HepG2 (cell line): ENCODE data around the gene PDYN. TPM values are rescaled to one million over a fixed set of nuclear protein-coding genes. Genes with fewer than 3 reads are reported as not detected.
A peak's percentile ranks its signal among the peaks of the same experiment; 100 is the strongest.

Source experiments
- IRX3 ChIP-seq: sonication (generic); formaldehyde crosslinking; IDR thresholded peaks from 2 replicates; pipeline ENCODE4 v1.8.1; 2023; ENCODE audit warnings: mild to moderate bottlenecking, low read depth, missing genetic modification reagents, borderline replicate concordance
- MIER2 ChIP-seq: IDR thresholded peaks from 2 replicates; pipeline ENCODE4 v1.6.1; 2016; ENCODE audit warnings: missing biosample characterization, missing genetic modification reagents
- ZNF564 ChIP-seq: sonication (generic); formaldehyde crosslinking; IDR thresholded peaks from 2 replicates; pipeline ENCODE4 v1.8.1; 2023; ENCODE audit warnings: mild to moderate bottlenecking, missing genetic modification reagents
- ZNF674 ChIP-seq: sonication (generic); formaldehyde crosslinking; IDR thresholded peaks from 2 replicates; pipeline ENCODE4 v1.5.0; 2020; ENCODE audit warnings: low read depth, mild to moderate bottlenecking, missing genetic modification reagents
- ZZZ3 ChIP-seq: sonication (generic); formaldehyde crosslinking; IDR thresholded peaks from 2 replicates; pipeline ENCODE4 v1.4.0; 2020; ENCODE audit warnings: missing genetic modification reagents, mild to moderate bottlenecking, borderline replicate concordance
- polyA plus RNA-seq, 8 experiments: library from polyadenylated mRNA; depleted of rRNA in 3 of 8; stranded (reverse) in 7 of 8; unstranded in 1 of 8; fragments of >200 nt; fragmentation: Illumina TruSeq in 4 of 8; extraction: Trizol in 4 of 8; gene quantifications; 2 replicates each; pipeline versions ENCODE4 v1.2.1 to v1.2.3, GENCODE V29; 2011 to 2016; ENCODE audit warnings: low read depth in 4 of 8, missing spikeins in 1 of 8, mixed read lengths in 1 of 8; ENCODE audit not compliant: insufficient read depth in 1 of 8
- total RNA-seq, 5 experiments: library from RNA; depleted of rRNA; stranded (reverse); fragments of >200 nt; fragmentation: Illumina TruSeq; extraction: Trizol; gene quantifications; 2 replicates each; pipeline ENCODE4 v1.2.3, GENCODE V29; 2016; ENCODE audit warnings: low read depth in 1 of 5
- TF ChIP-seq, protein P1 (sequence below): sonication (generic); formaldehyde crosslinking; IDR thresholded peaks from 2 replicates; pipeline ENCODE4 v1.4.0; 2020; ENCODE audit warnings: mild to moderate bottlenecking, missing genetic modification reagents
- TF ChIP-seq, protein P2 (sequence below), 2 experiments: IDR thresholded peaks; 2 replicates each; pipeline ENCODE4 v1.6.1; 2011 to 2012; ENCODE audit warnings: low read length in 2 of 2, borderline replicate concordance in 1 of 2, low read depth in 1 of 2, mild to moderate bottlenecking in 1 of 2, moderate library complexity in 1 of 2
- TF ChIP-seq, protein P3 (sequence below): sonication (generic); formaldehyde crosslinking; IDR thresholded peaks from 2 replicates; pipeline ENCODE4 v1.5.1; 2020; ENCODE audit warnings: missing genetic modification reagents, mild to moderate bottlenecking, borderline replicate concordance
- TF ChIP-seq, protein P4 (sequence below): sonication (generic); formaldehyde crosslinking; IDR thresholded peaks from 2 replicates; pipeline ENCODE4 v1.8.0; 2023; ENCODE audit warnings: mild to moderate bottlenecking, missing genetic modification reagents

The PDYN gene
- total and polyA plus RNA-seq, 2 of the 13 experiments (the other 11 are each of a cell fraction or from before 2014, with no cell fraction given), result not detected

DNA sequence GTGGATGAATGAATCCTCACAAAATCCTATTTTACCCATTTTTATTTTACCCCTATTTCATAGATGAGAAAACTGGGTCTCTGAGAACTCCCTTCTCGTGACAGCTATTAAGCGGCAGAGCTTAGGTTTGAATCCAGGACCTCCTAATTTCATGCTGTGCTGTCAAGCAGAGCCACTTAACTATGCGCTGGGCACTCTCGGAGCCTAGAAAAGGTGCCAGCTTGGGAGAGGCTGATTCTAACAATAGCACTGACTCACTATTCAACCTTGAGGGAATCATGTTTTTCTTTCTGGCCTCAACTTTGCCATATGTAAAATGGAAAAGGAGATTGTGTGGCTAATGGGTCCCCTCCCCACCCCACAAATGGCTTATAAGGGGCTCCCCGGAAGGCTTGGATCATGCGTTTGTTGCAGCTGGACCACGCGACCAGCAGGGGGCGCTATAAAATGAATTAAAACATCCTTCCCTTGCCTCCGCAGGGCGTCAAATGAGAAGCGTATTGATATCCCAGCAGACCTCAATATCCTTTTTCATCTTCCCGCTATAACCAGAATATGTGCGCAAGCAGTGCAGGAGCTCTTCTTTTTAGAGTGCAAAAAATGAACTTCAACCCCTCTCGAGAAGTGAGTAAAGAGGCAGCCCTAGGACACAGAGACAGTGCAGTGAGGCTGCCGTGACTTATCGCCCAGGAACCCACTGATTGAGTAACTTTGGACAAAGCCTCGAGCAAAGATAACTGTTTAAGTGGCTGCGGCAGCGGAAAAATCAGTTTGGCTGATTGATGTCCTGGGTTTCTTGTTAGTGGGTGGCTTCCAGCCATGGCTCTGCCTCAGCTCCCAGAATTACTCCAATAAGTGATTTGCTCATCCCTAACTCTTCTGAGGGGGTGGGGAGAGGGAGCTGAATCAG is 12.8 kb upstream of the PDYN start (continued):
- TF ChIP-seq, protein P1, sequence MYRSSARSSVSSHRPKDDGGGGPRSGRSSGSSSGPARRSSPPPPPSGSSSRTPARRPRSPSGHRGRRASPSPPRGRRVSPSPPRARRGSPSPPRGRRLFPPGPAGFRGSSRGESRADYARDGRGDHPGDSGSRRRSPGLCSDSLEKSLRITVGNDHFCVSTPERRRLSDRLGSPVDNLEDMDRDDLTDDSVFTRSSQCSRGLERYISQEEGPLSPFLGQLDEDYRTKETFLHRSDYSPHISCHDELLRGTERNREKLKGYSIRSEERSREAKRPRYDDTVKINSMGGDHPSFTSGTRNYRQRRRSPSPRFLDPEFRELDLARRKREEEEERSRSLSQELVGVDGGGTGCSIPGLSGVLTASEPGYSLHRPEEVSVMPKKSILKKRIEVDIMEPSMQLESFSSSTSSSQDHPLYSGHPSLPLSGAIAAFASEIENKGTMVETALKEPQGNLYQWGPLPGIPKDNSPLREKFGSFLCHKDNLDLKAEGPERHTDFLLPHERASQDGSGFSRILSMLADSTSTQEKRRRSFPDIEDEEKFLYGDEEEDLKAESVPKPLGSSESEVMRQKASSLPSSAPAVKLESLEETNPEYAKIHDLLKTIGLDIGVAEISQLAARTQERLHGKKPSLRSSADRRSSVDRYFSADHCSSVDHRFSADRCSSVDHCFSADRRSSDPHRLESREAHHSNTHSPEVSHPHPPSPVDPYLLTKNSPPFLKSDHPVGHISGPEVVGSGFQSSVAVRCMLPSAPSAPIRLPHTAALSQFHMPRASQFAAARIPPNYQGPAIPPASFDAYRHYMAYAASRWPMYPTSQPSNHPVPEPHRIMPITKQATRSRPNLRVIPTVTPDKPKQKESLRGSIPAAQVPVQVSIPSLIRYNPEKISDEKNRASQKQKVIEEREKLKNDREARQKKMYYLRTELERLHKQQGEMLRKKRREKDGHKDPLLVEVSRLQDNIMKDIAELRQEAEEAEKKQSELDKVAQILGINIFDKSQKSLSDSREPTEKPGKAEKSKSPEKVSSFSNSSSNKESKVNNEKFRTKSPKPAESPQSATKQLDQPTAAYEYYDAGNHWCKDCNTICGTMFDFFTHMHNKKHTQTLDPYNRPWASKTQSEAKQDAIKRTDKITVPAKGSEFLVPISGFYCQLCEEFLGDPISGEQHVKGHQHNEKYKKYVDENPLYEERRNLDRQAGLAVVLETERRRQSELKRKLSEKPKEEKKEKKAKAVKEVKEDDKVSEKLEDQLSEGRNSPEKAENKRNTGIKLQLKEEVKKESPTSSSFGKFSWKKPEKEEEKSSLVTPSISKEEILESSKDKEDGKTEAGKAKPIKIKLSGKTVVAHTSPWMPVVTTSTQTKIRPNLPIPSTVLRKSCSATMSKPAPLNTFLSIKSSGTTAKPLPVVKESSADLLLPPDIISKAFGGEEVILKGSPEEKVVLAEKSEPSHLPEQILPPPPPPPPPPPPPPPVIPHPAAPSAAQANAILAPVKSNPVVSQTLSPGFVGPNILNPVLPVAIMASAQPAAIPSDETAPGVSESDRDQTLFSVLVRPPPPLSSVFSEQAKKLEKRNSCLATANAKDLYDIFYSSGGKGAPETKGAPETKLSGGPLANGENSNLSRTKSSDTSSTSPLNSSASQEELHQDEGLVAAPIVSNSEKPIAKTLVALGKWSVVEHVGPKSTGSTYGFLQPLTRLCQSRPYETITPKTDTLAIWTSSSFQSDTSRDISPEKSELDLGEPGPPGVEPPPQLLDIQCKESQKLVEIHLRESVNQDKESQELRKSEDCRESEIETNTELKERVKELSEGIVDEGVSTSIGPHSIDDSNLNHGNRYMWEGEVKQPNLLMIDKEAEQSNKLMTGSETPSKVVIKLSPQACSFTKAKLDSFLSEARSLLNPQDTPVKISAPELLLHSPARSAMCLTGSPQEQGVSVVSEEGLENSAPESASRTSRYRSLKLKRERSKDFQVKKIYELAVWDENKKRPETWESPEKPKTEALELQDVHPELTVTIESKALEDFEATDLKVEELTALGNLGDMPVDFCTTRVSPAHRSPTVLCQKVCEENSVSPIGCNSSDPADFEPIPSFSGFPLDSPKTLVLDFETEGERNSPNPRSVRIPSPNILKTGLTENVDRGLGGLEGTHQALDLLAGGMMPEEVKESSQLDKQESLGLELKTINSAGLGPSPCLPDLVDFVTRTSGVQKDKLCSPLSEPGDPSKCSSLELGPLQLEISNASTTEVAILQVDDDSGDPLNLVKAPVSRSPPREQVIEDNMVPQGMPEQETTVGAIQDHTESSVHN (CRISPR knock-in tag), result no peak
- TF ChIP-seq, protein P2, sequence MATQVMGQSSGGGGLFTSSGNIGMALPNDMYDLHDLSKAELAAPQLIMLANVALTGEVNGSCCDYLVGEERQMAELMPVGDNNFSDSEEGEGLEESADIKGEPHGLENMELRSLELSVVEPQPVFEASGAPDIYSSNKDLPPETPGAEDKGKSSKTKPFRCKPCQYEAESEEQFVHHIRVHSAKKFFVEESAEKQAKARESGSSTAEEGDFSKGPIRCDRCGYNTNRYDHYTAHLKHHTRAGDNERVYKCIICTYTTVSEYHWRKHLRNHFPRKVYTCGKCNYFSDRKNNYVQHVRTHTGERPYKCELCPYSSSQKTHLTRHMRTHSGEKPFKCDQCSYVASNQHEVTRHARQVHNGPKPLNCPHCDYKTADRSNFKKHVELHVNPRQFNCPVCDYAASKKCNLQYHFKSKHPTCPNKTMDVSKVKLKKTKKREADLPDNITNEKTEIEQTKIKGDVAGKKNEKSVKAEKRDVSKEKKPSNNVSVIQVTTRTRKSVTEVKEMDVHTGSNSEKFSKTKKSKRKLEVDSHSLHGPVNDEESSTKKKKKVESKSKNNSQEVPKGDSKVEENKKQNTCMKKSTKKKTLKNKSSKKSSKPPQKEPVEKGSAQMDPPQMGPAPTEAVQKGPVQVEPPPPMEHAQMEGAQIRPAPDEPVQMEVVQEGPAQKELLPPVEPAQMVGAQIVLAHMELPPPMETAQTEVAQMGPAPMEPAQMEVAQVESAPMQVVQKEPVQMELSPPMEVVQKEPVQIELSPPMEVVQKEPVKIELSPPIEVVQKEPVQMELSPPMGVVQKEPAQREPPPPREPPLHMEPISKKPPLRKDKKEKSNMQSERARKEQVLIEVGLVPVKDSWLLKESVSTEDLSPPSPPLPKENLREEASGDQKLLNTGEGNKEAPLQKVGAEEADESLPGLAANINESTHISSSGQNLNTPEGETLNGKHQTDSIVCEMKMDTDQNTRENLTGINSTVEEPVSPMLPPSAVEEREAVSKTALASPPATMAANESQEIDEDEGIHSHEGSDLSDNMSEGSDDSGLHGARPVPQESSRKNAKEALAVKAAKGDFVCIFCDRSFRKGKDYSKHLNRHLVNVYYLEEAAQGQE (IDR thresholded peaks at IDR 0.05; ENCODE audit: borderline replicate concordance in 1 of 2, low read depth in 1 of 2, low read length in 2 of 2), result peak in 1 of 2 experiments; percentile 80
- TF ChIP-seq ZZZ3 (CRISPR knock-in tag) (no peak), MIER2 (CRISPR knock-in tag) (peak; percentile 92), ZNF674 (CRISPR knock-in tag) (no peak), IRX3 (CRISPR knock-in tag) (no peak), ZNF564 (CRISPR knock-in tag) (no peak)
- TF ChIP-seq, protein P3, sequence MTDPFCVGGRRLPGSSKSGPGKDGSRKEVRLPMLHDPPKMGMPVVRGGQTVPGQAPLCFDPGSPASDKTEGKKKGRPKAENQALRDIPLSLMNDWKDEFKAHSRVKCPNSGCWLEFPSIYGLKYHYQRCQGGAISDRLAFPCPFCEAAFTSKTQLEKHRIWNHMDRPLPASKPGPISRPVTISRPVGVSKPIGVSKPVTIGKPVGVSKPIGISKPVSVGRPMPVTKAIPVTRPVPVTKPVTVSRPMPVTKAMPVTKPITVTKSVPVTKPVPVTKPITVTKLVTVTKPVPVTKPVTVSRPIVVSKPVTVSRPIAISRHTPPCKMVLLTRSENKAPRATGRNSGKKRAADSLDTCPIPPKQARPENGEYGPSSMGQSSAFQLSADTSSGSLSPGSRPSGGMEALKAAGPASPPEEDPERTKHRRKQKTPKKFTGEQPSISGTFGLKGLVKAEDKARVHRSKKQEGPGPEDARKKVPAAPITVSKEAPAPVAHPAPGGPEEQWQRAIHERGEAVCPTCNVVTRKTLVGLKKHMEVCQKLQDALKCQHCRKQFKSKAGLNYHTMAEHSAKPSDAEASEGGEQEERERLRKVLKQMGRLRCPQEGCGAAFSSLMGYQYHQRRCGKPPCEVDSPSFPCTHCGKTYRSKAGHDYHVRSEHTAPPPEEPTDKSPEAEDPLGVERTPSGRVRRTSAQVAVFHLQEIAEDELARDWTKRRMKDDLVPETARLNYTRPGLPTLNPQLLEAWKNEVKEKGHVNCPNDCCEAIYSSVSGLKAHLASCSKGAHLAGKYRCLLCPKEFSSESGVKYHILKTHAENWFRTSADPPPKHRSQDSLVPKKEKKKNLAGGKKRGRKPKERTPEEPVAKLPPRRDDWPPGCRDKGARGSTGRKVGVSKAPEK (CRISPR knock-in tag), result no peak
- TF ChIP-seq, protein P4, sequence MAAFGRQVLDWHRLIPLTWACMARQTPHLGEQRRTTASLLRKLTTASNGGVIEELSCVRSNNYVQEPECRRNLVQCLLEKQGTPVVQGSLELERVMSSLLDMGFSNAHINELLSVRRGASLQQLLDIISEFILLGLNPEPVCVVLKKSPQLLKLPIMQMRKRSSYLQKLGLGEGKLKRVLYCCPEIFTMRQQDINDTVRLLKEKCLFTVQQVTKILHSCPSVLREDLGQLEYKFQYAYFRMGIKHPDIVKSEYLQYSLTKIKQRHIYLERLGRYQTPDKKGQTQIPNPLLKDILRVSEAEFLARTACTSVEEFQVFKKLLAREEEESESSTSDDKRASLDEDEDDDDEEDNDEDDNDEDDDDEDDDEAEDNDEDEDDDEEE (CRISPR knock-in tag), result no peak
